MCF 10A (cell line): ENCODE results near the gene KLF4. TPM values are rescaled to one million over a fixed set of nuclear protein-coding genes. Genes with fewer than 3 reads are reported as not detected.

Experiments
- BruUV-seq: library from RNA; stranded (reverse); fragments of 400-500 nt; replicated peaks from 2 replicates; lab custom pipeline; 2021; lab: Mats Ljungman, UMichigan
- CTCF ChIA-PET: fragments of 300-600 bp; sonication (Branson Sonifier 250); formaldehyde crosslinking; extraction: SDS; loops from one replicate; lab custom pipeline; 2021; ENCODE audit warnings: antibody characterized with exemption, inconsistent platforms; lab: Yijun Ruan, JAX
- POLR2A ChIA-PET: fragments of 300-600, 350-650 bp; sonication (Branson Sonifier 250); formaldehyde crosslinking; extraction: SDS; loops from one replicate; lab custom pipeline; 2020; ENCODE audit warnings: antibody characterized with exemption, inconsistent platforms; lab: Yijun Ruan, JAX
- DNase-seq: peaks from one replicate; pipeline ENCODE4 v3.0.0-alpha.2; 2018; ENCODE audit not compliant: unreplicated experiment
- H3K27ac Mint-ChIP-seq: one replicate; pipeline ENCODE4 v1.8.0; 2022; ENCODE audit warnings: mild to moderate bottlenecking, low read depth, mixed read lengths; ENCODE audit not compliant: unreplicated experiment
- H3K27me3 Mint-ChIP-seq: one replicate; pipeline ENCODE4 v1.8.0; 2022; ENCODE audit warnings: mixed read lengths; ENCODE audit not compliant: insufficient read depth, unreplicated experiment
- H3K36me3 Mint-ChIP-seq: one replicate; pipeline ENCODE4 v1.8.0; 2022; ENCODE audit warnings: mild to moderate bottlenecking, moderate library complexity, mixed read lengths; ENCODE audit not compliant: insufficient read depth, unreplicated experiment
- H3K4me1 Mint-ChIP-seq: one replicate; pipeline ENCODE4 v1.8.0; 2022; ENCODE audit warnings: mixed read lengths; ENCODE audit not compliant: insufficient read depth, unreplicated experiment
- H3K4me3 Mint-ChIP-seq: one replicate; pipeline ENCODE4 v1.8.0; 2022; ENCODE audit warnings: mild to moderate bottlenecking, moderate library complexity, mixed read lengths; ENCODE audit not compliant: unreplicated experiment
- H3K9me3 Mint-ChIP-seq: one replicate; pipeline ENCODE4 v1.8.0; 2022; ENCODE audit warnings: mixed read lengths; ENCODE audit not compliant: unreplicated experiment
- CTCF ChIP-seq: fragments of 200-600 bp; IDR thresholded peaks from one replicate; pipeline ENCODE4 v1.8.0; 2022; ENCODE audit warnings: antibody characterized with exemption, mild to moderate bottlenecking; ENCODE audit not compliant: unreplicated experiment
- intact Hi-C: fragments of 100-400 bp; cut with micrococcal nuclease; formaldehyde crosslinking; loops from 2 replicates; pipeline ENCODE4 v1.14.1; 2022
- total RNA-seq: library from RNA; stranded (reverse); gene quantifications from 2 replicates; pipeline ENCODE4 v1.2.3, GENCODE V29; 2022

KLF4 gene
- total RNA-seq, 1 experiment from 2014 or later: 96.0 TPM

GRCh38 chr9:107453479-107453878 is 36.1 kb downstream of the KLF4 start:
- POLR2A ChIA-PET: no interaction called here
- no TSS peak for BruUV-seq
- Mint-ChIP-seq H3K27ac (no peak overlapping the region), H3K4me3 (no peak overlapping the region), H3K9me3 (no peaks in the 10 kb centered on the region), H3K4me1 (peaks cover 7% of the 10 kb centered on the region), H3K27me3 (no peaks in the 10 kb centered on the region), H3K36me3 (no peaks in the 10 kb centered on the region)
- CTCF ChIA-PET: no interaction called here
- no peak for DNase-seq
- intact Hi-C loops: no loop called here
- no peak for TF ChIP-seq CTCF

GRCh38 chr9:107447834-107448233 is 41.7 kb downstream of the KLF4 start:
- no peak overlapping the region for H3K27ac Mint-ChIP-seq
- H3K4me3 Mint-ChIP-seq: no peak overlapping the region
- no peak for DNase-seq
- TF ChIP-seq CTCF: no peak
- intact Hi-C loops: no loop called here
- H3K4me1 Mint-ChIP-seq: peaks cover 7% of the 10 kb centered on the region
- CTCF ChIA-PET: interaction anchor here (0.6 kb wide), 3 partner anchors 215 to 1325 kb away, joined by 3 read pairs; no protein-coding TSS in a partner anchor
- H3K36me3 Mint-ChIP-seq: no peaks in the 10 kb centered on the region
- POLR2A ChIA-PET: interaction anchor here (0.6 to 0.7 kb wide), 2 partner anchors 9 to 183 kb away, joined by 3 read pairs; no protein-coding TSS in a partner anchor
- BruUV-seq: no TSS peak
- H3K27me3 Mint-ChIP-seq: no peaks in the 10 kb centered on the region
- H3K9me3 Mint-ChIP-seq: no peaks in the 10 kb centered on the region

- intact Hi-C loops: no loop called here
- no peak overlapping the region for H3K27ac Mint-ChIP-seq
- peaks cover 7% of the 10 kb centered on the region for H3K4me1 Mint-ChIP-seq
- H3K9me3 Mint-ChIP-seq: no peaks in the 10 kb centered on the region
- no TSS peak for BruUV-seq
- POLR2A ChIA-PET: interaction anchor here (0.7 kb wide), 1 partner anchor 9 kb away, joined by 3 read pairs; no protein-coding TSS in a partner anchor
- H3K4me3 Mint-ChIP-seq: no peak overlapping the region
- DNase-seq: no peak
- CTCF ChIA-PET: interaction anchor here (0.6 kb wide), 1 partner anchor 220 kb away, joined by 3 read pairs; no protein-coding TSS in a partner anchor
- no peak for TF ChIP-seq CTCF
- H3K36me3 Mint-ChIP-seq: no peaks in the 10 kb centered on the region
- no peaks in the 10 kb centered on the region for H3K27me3 Mint-ChIP-seq
These were observed 42.5 kb downstream of the KLF4 start for GRCh38 chr9:107447081-107447480.

DNA sequence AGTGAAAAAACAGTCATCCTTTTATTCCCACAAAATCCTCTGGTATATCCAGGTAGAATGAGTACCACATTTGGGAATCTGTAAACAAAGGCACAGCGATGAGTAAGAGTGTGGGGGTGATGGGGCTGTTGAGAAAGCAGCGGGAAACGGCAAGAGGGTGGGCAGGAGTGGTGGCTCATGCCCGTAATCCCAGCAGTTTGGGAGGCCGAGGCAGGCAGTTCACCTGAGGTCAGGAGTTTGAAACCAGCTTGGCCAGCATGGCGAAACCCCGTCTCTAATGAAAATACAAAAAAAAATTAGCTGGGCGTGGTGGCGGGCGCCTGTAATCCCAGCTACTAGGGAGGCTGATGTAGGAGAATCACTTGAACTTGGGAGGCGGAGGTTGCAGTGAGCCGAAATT is 43.1 kb downstream of the KLF4 start:
- TF ChIP-seq CTCF: no peak
- ChIA-PET POLR2A (interaction anchor here (0.7 kb wide), 1 partner anchor 55 kb away, joined by 4 read pairs; no protein-coding TSS in a partner anchor), CTCF (interaction anchor here (0.6 kb wide), 2 partner anchors 220 to 1222 kb away, joined by 3 read pairs; no protein-coding TSS in a partner anchor)
- Mint-ChIP-seq H3K9me3 (no peaks in the 10 kb centered on the region), H3K27me3 (no peaks in the 10 kb centered on the region), H3K27ac (no peak overlapping the region), H3K4me1 (peaks cover 2% of the 10 kb centered on the region), H3K36me3 (no peaks in the 10 kb centered on the region), H3K4me3 (no peak overlapping the region)
- no TSS peak for BruUV-seq
- intact Hi-C loops: no loop called here
- no peak for DNase-seq
